H1 (cell line): Measurements from ENCODE around the gene LPXN.

Experiments used
- PHF8 ChIP-seq: fragments of 200-600 bp; sonication (generic); conservative IDR thresholded peaks from 2 replicates; pipeline ENCODE4 v1.7.1; 2012; ENCODE audit warnings: low read depth, mild to moderate bottlenecking, inconsistent platforms, low read length, moderate library complexity
- SIN3A ChIP-seq, 2 experiments: IDR thresholded peaks in 1 of 2; conservative IDR thresholded peaks in 1 of 2; 2 replicates each; pipeline ENCODE4 v1.6.1; 2011 to 2012; ENCODE audit warnings: low read length in 2 of 2, improper control_type of control experiment in 1 of 2, low read depth in 1 of 2, mild to moderate bottlenecking in 1 of 2
- TF ChIP-seq, protein P1 (sequence below), 3 experiments: IDR thresholded peaks; 1 replicate in 2 of 3; 2 replicates in 1 of 3; pipeline versions ENCODE4 v1.5.1 to v1.6.1; 2011; ENCODE audit warnings: low read length in 3 of 3, mild to moderate bottlenecking in 3 of 3, inconsistent platforms in 2 of 3, low read depth in 1 of 3, moderate library complexity in 1 of 3; ENCODE audit not compliant: insufficient read depth in 1 of 3; ENCODE audit errors: control extremely low read depth in 1 of 3

DNA sequence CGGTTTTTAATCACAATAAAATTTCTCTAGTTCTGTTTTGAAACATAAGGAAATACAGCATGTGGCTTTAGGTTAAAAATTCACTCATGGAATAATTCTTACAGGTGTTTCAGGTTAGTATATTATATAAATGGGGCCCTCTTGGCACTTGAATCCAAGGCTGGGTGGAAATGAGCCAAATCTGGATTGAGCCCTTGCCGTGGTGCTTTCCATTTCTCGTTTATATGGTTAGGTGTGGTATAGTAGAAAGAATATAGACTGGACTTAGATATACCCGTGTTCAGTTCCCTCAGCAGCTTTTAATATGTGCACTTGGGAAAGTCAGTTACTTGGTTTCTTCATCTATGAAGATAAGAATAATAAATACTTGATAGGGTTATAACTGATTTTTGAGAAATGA, 19.2 kb upstream of the LPXN start:
- TF ChIP-seq, protein P1, sequence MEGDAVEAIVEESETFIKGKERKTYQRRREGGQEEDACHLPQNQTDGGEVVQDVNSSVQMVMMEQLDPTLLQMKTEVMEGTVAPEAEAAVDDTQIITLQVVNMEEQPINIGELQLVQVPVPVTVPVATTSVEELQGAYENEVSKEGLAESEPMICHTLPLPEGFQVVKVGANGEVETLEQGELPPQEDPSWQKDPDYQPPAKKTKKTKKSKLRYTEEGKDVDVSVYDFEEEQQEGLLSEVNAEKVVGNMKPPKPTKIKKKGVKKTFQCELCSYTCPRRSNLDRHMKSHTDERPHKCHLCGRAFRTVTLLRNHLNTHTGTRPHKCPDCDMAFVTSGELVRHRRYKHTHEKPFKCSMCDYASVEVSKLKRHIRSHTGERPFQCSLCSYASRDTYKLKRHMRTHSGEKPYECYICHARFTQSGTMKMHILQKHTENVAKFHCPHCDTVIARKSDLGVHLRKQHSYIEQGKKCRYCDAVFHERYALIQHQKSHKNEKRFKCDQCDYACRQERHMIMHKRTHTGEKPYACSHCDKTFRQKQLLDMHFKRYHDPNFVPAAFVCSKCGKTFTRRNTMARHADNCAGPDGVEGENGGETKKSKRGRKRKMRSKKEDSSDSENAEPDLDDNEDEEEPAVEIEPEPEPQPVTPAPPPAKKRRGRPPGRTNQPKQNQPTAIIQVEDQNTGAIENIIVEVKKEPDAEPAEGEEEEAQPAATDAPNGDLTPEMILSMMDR (IDR thresholded peaks at IDR 0.05; ENCODE audit: control extremely low read depth in 1 of 3, insufficient read depth in 1 of 3, low read depth in 1 of 3, low read length in 3 of 3) = no peak
- TF ChIP-seq PHF8 (no peak), SIN3A (conservative IDR thresholded peaks at IDR 0.05 in 1 of 2, IDR thresholded peaks at IDR 0.05 in 1 of 2; ENCODE audit: low read depth in 1 of 2, low read length in 2 of 2) (no peak)
